HepG2 (cell line): ENCODE data around the gene CAMSAP2. TPM values are rescaled to one million over a fixed set of nuclear protein-coding genes. Genes with fewer than 3 reads are reported as not detected.

Source experiments
- ADNP ChIP-seq: sonication (generic); formaldehyde crosslinking; IDR thresholded peaks from 2 replicates; pipeline ENCODE4 v1.4.0; 2020; ENCODE audit warnings: missing genetic modification reagents
- ETV5 ChIP-seq: IDR thresholded peaks from 2 replicates; pipeline ENCODE4 v1.6.1; 2018; ENCODE audit warnings: missing biosample characterization, missing genetic modification reagents, inconsistent platforms, borderline replicate concordance
- HOXD1 ChIP-seq: sonication (generic); formaldehyde crosslinking; IDR thresholded peaks from 2 replicates; pipeline ENCODE4 v1.5.0; 2020; ENCODE audit warnings: missing genetic modification reagents
- IRX3 ChIP-seq: sonication (generic); formaldehyde crosslinking; IDR thresholded peaks from 2 replicates; pipeline ENCODE4 v1.8.1; 2023; ENCODE audit warnings: mild to moderate bottlenecking, low read depth, missing genetic modification reagents, borderline replicate concordance
- KDM1A ChIP-seq: IDR thresholded peaks from 2 replicates; pipeline ENCODE4 v1.6.1; 2016; ENCODE audit warnings: missing compliant biosample characterization
- MAFG ChIP-seq: sonication (generic); formaldehyde crosslinking; IDR thresholded peaks from 2 replicates; pipeline ENCODE4 v1.5.1; 2020; ENCODE audit warnings: mild to moderate bottlenecking, missing genetic modification reagents
- MED8 ChIP-seq: sonication (generic); formaldehyde crosslinking; IDR thresholded peaks from 2 replicates; pipeline ENCODE4 v1.8.1; 2023; ENCODE audit warnings: mild to moderate bottlenecking, missing genetic modification reagents; ENCODE audit not compliant: insufficient replicate concordance
- NFYB ChIP-seq: sonication (generic); formaldehyde crosslinking; IDR thresholded peaks from 2 replicates; pipeline ENCODE4 v1.4.0; 2020; ENCODE audit warnings: missing genetic modification reagents
- SCMH1 ChIP-seq: sonication (generic); formaldehyde crosslinking; IDR thresholded peaks from 2 replicates; pipeline ENCODE4 v1.9.0; 2021; ENCODE audit warnings: missing genetic modification reagents, mild to moderate bottlenecking, borderline replicate concordance
- SRF ChIP-seq: IDR thresholded peaks from 2 replicates; pipeline ENCODE4 v1.6.1; 2011; ENCODE audit warnings: mild to moderate bottlenecking, low read depth, low read length, moderate library complexity
- TCF7 ChIP-seq: sonication (generic); IDR thresholded peaks from 2 replicates; pipeline ENCODE4 v1.6.1; 2016; ENCODE audit warnings: antibody characterized with exemption, low read depth
- U2AF2 ChIP-seq: fragments of 200-400 bp; formaldehyde crosslinking; IDR thresholded peaks from 2 replicates; pipeline ENCODE4 v1.6.1; 2017; ENCODE audit warnings: low read depth, mild to moderate bottlenecking, low read length
- YEATS2 ChIP-seq: sonication (generic); formaldehyde crosslinking; IDR thresholded peaks from 2 replicates; pipeline ENCODE4 v1.4.0; 2020; ENCODE audit warnings: missing genetic modification reagents, borderline replicate concordance
- YEATS4 ChIP-seq: sonication (generic); formaldehyde crosslinking; IDR thresholded peaks from 2 replicates; pipeline ENCODE4 v1.4.0; 2020; ENCODE audit warnings: missing genetic modification reagents, borderline replicate concordance
- ZNF530 ChIP-seq: sonication (generic); formaldehyde crosslinking; IDR thresholded peaks from 2 replicates; pipeline ENCODE4 v1.5.0; 2020; ENCODE audit warnings: low read depth, mild to moderate bottlenecking, missing genetic modification reagents
- ZNF556 ChIP-seq: sonication (generic); formaldehyde crosslinking; IDR thresholded peaks from 2 replicates; pipeline ENCODE4 v1.4.0; 2020; ENCODE audit warnings: mild to moderate bottlenecking, missing genetic modification reagents, borderline replicate concordance
- ZNF570 ChIP-seq: sonication (generic); formaldehyde crosslinking; IDR thresholded peaks from 2 replicates; pipeline ENCODE4 v1.4.0; 2020; ENCODE audit warnings: mild to moderate bottlenecking, missing genetic modification reagents, borderline replicate concordance
- ZNF703 ChIP-seq: sonication (generic); formaldehyde crosslinking; IDR thresholded peaks from 2 replicates; pipeline ENCODE4 v1.5.1; 2020; ENCODE audit warnings: missing genetic modification reagents, mild to moderate bottlenecking, moderate library complexity, borderline replicate concordance
- polyA plus RNA-seq, 8 experiments: library from polyadenylated mRNA; depleted of rRNA in 3 of 8; stranded (reverse) in 7 of 8; unstranded in 1 of 8; fragments of >200 nt; fragmentation: Illumina TruSeq in 4 of 8; extraction: Trizol in 4 of 8; gene quantifications; 2 replicates each; pipeline versions ENCODE4 v1.2.1 to v1.2.3, GENCODE V29; 2011 to 2016; ENCODE audit warnings: low read depth in 4 of 8, missing spikeins in 1 of 8, mixed read lengths in 1 of 8; ENCODE audit not compliant: insufficient read depth in 1 of 8
- total RNA-seq, 5 experiments: library from RNA; depleted of rRNA; stranded (reverse); fragments of >200 nt; fragmentation: Illumina TruSeq; extraction: Trizol; gene quantifications; 2 replicates each; pipeline ENCODE4 v1.2.3, GENCODE V29; 2016; ENCODE audit warnings: low read depth in 1 of 5
- TF ChIP-seq, protein P1 (sequence below): sonication (generic); formaldehyde crosslinking; IDR thresholded peaks from 2 replicates; pipeline ENCODE4 v1.4.0; 2020; ENCODE audit warnings: missing genetic modification reagents
- TF ChIP-seq, protein P2 (sequence below): sonication (generic); formaldehyde crosslinking; IDR thresholded peaks from 2 replicates; pipeline ENCODE4 v1.5.0; 2020; ENCODE audit warnings: missing genetic modification reagents
- TF ChIP-seq, protein P3 (sequence below): sonication (generic); formaldehyde crosslinking; IDR thresholded peaks from 2 replicates; pipeline ENCODE4 v1.4.0; 2020; ENCODE audit warnings: low read depth, mild to moderate bottlenecking, missing genetic modification reagents
- TF ChIP-seq, protein P4 (sequence below): sonication (generic); formaldehyde crosslinking; IDR thresholded peaks from 2 replicates; pipeline ENCODE4 v1.5.1; 2020; ENCODE audit warnings: missing genetic modification reagents, mild to moderate bottlenecking, borderline replicate concordance
- TF ChIP-seq, protein P5 (sequence below): sonication (generic); formaldehyde crosslinking; IDR thresholded peaks from 2 replicates; pipeline ENCODE4 v1.4.0; 2020; ENCODE audit warnings: mild to moderate bottlenecking, missing genetic modification reagents

The CAMSAP2 gene
- total and polyA plus RNA-seq, 2 of the 13 experiments (the other 11 are each of a cell fraction or from before 2014, with no cell fraction given), result 3.4 to 8.2 TPM

DNA sequence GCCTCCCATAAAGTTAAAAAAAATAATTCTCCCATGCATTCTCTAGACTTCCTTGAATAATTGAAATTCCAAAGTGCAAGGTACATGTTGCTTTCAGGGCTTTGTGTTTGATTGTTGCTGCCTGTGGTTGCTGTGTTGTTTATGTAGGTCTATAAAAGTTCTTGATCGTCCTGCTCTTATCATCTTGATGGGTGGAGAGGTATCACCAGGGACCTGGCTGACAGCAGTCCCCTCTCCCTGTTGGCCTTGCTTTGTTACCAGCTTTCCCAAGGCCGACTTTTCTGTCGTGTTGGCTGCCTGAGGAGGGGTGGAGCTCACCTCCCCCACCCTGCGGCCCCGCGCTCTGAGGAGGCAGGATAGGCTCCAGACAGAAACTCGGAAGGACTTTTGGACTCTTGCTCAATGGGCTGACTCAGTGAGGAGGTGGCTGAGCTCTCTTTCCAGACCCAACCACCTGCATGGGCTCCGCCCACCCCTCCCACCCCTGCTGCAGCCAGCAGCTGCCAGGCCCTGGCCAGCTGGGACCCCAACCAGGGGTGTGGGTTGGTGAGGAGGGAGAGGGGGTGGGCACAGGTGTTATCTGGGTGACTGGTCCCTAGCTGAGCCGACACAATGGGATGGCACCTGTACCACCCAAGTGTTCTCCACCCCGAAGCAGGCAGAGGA lies 158.0 kb downstream of the CAMSAP2 start (continued):
- TF ChIP-seq, protein P1, sequence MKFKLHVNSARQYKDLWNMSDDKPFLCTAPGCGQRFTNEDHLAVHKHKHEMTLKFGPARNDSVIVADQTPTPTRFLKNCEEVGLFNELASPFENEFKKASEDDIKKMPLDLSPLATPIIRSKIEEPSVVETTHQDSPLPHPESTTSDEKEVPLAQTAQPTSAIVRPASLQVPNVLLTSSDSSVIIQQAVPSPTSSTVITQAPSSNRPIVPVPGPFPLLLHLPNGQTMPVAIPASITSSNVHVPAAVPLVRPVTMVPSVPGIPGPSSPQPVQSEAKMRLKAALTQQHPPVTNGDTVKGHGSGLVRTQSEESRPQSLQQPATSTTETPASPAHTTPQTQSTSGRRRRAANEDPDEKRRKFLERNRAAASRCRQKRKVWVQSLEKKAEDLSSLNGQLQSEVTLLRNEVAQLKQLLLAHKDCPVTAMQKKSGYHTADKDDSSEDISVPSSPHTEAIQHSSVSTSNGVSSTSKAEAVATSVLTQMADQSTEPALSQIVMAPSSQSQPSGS (CRISPR knock-in tag), result peak; percentile 74; the same call in 1 of the 2 replicates
- no peak for TF ChIP-seq SCMH1 (CRISPR knock-in tag)
- TF ChIP-seq MAFG (CRISPR knock-in tag), result no peak
- TF ChIP-seq, protein P2, sequence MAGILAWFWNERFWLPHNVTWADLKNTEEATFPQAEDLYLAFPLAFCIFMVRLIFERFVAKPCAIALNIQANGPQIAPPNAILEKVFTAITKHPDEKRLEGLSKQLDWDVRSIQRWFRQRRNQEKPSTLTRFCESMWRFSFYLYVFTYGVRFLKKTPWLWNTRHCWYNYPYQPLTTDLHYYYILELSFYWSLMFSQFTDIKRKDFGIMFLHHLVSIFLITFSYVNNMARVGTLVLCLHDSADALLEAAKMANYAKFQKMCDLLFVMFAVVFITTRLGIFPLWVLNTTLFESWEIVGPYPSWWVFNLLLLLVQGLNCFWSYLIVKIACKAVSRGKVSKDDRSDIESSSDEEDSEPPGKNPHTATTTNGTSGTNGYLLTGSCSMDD (CRISPR knock-in tag), result no peak
- TF ChIP-seq U2AF2, result no peak
- TF ChIP-seq HOXD1 (CRISPR knock-in tag), result no peak
- no peak for TF ChIP-seq MED8 (CRISPR knock-in tag)
- peak; percentile 77 for TF ChIP-seq YEATS4
- TF ChIP-seq NFYB, result peak; percentile 32; the same call in 1 of the 2 replicates
- no peak for TF ChIP-seq ZNF570 (CRISPR knock-in tag)
- TF ChIP-seq ZNF703 (CRISPR knock-in tag), result no peak
- TF ChIP-seq ADNP (CRISPR knock-in tag), result no peak
- TF ChIP-seq, protein P3, sequence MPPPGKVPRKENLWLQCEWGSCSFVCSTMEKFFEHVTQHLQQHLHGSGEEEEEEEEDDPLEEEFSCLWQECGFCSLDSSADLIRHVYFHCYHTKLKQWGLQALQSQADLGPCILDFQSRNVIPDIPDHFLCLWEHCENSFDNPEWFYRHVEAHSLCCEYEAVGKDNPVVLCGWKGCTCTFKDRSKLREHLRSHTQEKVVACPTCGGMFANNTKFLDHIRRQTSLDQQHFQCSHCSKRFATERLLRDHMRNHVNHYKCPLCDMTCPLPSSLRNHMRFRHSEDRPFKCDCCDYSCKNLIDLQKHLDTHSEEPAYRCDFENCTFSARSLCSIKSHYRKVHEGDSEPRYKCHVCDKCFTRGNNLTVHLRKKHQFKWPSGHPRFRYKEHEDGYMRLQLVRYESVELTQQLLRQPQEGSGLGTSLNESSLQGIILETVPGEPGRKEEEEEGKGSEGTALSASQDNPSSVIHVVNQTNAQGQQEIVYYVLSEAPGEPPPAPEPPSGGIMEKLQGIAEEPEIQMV (CRISPR knock-in tag), result 0 out of 2 replicates have a peak, but pooled peaks have one; percentile 32
- TF ChIP-seq ZNF530 (CRISPR knock-in tag), result no peak
- TF ChIP-seq IRX3 (CRISPR knock-in tag), result no peak
- TF ChIP-seq TCF7, result no peak
- no peak; the same call in 1 of the 2 replicates for TF ChIP-seq YEATS2
- TF ChIP-seq, protein P4, sequence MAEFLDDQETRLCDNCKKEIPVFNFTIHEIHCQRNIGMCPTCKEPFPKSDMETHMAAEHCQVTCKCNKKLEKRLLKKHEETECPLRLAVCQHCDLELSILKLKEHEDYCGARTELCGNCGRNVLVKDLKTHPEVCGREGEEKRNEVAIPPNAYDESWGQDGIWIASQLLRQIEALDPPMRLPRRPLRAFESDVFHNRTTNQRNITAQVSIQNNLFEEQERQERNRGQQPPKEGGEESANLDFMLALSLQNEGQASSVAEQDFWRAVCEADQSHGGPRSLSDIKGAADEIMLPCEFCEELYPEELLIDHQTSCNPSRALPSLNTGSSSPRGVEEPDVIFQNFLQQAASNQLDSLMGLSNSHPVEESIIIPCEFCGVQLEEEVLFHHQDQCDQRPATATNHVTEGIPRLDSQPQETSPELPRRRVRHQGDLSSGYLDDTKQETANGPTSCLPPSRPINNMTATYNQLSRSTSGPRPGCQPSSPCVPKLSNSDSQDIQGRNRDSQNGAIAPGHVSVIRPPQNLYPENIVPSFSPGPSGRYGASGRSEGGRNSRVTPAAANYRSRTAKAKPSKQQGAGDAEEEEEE (CRISPR knock-in tag), result no peak
- TF ChIP-seq SRF, result no peak
- TF ChIP-seq ZNF556 (CRISPR knock-in tag), result no peak
- TF ChIP-seq ETV5, result peak; percentile 95
- no peak for TF ChIP-seq KDM1A (CRISPR knock-in tag)
- TF ChIP-seq, protein P5, sequence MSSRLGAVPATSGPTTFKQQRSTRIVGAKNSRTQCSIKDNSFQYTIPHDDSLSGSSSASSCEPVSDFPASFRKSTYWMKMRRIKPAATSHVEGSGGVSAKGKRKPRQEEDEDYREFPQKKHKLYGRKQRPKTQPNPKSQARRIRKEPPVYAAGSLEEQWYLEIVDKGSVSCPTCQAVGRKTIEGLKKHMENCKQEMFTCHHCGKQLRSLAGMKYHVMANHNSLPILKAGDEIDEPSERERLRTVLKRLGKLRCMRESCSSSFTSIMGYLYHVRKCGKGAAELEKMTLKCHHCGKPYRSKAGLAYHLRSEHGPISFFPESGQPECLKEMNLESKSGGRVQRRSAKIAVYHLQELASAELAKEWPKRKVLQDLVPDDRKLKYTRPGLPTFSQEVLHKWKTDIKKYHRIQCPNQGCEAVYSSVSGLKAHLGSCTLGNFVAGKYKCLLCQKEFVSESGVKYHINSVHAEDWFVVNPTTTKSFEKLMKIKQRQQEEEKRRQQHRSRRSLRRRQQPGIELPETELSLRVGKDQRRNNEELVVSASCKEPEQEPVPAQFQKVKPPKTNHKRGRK, result no peak
